HG03108 (cell line): ENCODE results near the gene MAGI1.

Experiments
- ATAC-seq: cut with Tn5 transposase; IDR thresholded peaks from one replicate; pipeline ENCODE4 v1.9.1; 2021; ENCODE audit warnings: moderate library complexity; ENCODE audit not compliant: unreplicated experiment

The MAGI1 gene

DNA sequence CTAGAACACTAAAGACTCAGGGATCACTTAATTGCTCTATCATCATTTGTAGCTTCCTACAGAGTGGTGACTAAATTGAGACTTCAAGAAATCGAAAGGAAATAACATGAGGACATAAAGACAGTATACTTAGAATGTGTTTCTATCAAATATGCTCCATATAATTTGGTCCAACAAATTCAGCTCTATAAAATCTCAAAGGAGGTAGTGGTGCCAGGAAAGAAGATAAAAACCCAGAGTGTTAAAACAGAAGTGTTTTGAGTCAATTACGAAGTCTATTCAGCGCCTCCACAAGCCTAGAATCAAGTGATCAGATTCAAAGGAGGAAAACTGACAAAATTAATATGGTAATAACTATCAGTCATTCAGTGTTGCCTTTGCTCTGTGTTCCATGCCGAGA lies 22.9 kb downstream of the MAGI1 start:
- no peak for ATAC-seq

GRCh38 chr3:66014651-66015050 lies 24.1 kb downstream of the MAGI1 start:
- no peak for ATAC-seq

GRCh38 chr3:66014056-66014455 lies 24.7 kb downstream of the MAGI1 start:
- ATAC-seq, result no peak

GRCh38 chr3:66012711-66013110 lies 26.0 kb downstream of the MAGI1 start:
- no peak for ATAC-seq

DNA sequence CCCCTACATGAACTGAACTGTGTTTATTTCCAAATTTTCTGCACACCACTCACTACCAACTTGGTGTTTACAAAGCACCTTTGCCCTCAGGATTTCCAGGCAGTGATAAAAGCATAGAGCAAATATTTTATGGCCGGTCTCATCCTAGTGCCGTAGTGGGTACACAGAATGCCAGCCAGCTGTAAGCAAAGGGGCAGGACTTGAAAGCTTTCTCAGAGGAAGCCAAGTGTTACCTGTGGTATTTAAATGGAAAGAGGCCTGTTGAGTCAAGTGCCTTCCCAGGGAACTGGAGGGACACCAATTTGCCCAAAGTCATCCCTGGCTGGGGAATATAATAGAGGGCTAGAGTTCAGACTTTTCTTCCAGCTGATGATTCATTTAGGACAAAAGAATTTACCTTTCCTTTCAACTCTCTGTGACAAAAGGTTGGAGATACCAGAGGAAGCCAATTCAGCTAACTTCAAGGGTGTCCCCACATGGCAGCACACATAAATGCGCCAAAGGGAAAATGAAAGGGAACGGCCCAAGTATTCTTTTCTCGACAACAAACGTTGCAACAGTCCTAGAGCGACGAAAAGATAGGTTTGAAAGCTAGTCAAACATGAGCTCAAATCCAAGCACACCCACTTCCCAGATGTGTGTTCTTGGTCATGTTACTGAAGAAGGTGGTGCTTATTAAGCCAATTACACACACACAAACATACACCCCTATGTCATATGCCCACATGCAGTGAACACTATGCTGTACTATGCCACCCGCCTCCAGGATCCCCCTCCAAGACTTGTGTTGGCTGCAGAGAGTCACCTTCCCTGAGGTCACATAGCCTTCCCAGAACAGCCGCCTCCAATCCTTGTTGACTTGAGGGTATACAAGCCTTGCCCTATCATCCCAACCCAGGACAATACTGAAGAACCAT lies 27.7 kb downstream of the MAGI1 start:
- no peak for ATAC-seq

DNA sequence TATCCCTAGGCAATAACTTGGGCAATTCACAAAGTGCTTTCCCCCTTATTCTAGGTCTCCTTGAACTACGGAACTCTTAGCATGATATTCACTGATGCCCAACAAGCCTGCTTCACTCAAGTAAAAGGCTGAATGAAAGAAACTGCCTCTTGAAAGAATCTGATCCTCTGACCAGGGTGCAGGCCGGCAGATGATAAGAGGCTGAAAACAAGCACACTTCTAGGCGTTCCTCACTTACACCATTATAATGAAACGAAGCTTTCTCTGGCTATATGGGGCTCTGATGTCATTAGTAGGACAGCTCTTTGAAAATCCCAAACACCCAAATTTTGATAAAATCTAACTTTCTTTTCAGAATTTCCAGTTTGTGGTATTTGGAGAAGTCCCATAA lies 28.4 kb downstream of the MAGI1 start:
- ATAC-seq, result no peak

GRCh38 chr3:66004244-66004643 lies 34.5 kb downstream of the MAGI1 start:
- ATAC-seq, result no peak

DNA sequence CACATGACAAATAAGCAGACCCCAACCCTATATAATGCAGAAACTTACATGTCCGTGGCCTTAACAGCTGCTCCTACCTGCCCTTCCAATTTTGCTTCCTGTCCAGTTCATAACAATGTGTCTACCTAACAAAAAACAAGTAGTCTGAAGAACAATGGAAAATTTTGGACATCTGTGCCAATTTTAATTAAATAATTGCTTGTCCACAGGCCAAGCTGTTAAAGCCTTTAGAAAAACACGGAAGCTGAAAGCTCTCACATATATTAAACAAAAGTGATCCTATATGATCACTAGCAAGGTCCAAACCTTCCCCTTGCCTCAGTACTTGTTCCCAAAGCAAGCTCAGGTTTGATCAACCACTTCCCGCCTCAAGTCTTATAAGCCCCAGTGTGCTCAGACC lies 37.1 kb downstream of the MAGI1 start:
- ATAC-seq, result no peak

DNA sequence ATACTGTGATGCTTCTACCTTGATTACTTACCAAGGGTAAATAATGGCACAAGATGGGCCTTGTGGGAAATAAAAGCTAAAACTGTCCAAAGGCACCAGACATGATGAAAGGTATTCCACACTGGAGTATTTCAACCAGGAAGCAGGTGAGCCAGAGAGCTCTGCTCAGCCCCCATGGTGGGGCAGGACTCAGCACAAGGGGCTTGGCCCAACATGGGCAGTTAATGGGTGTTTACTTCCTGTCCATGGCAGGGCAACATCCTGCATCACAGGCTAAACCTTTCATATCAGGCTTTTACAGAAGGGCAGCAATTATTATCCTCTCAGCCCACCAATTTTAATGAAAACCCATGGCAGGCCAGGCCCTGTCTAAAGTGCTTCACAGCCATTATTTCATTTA lies 38.2 kb downstream of the MAGI1 start:
- ATAC-seq, result no peak

DNA sequence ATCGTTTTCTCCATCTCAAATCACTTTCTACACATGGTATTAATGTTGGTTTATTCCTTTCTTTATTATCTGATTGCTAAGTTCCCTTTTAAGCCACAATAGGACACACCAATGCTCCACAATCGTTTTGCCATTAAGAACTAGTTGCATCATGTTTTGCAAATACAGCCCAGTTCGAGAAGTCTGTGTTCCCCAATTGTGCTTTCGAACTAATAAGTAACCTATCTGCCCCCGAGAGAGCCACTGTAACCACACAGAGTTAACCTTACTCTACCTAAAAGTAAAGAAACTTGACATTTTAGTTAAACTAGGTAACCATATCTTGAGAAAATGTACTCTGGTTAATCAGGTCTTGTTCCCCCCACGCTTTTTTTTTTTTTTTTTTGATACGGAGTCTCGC lies 39.1 kb downstream of the MAGI1 start:
- ATAC-seq, result no peak

- no peak for ATAC-seq
Observed at GRCh38 chr3:65996589-65996988, 42.1 kb downstream of the MAGI1 start.

DNA sequence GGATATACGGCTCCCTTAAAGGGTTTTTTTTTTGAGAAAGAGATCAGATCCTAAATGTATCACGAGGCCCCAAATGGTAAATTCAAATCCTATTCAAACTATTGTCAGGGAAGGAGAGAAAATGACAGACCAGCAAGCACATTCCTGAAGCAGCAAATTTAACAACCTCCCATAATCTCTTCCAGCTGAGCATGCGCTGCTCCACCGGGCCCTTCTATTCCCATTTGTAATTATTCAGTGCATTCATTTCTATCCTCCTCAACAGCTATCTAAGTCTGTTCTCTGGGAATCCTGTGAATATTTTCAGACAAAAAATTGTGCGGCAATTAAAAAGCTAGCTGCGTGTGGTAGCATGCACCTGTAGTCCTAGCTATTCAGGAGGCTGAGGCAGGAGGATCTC lies 43.2 kb downstream of the MAGI1 start:
- no peak for ATAC-seq

DNA sequence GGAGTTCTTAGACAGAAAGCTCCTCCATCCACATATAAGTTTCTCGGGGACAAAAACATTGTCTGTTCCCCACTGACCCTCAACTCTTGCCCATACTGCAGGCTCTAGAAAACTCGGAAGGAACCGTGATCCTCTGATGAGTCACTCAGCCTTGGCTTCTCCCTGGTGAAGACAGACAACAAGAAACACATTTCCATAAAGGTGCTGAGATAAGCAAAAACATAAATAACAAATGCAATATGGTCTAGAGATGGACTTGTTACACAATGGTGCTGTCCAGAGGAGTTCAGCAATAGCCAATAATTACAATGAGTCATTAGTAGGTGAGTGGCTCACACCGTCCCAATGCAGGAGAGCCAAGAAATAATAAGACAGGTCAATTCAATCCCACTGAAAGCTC lies 43.7 kb downstream of the MAGI1 start:
- ATAC-seq, result no peak

- no peak for ATAC-seq
Observed at GRCh38 chr3:65993134-65993900, 45.4 kb downstream of the MAGI1 start.

- ATAC-seq, result no peak
Observed at GRCh38 chr3:65992106-65992505, 46.6 kb downstream of the MAGI1 start.

DNA sequence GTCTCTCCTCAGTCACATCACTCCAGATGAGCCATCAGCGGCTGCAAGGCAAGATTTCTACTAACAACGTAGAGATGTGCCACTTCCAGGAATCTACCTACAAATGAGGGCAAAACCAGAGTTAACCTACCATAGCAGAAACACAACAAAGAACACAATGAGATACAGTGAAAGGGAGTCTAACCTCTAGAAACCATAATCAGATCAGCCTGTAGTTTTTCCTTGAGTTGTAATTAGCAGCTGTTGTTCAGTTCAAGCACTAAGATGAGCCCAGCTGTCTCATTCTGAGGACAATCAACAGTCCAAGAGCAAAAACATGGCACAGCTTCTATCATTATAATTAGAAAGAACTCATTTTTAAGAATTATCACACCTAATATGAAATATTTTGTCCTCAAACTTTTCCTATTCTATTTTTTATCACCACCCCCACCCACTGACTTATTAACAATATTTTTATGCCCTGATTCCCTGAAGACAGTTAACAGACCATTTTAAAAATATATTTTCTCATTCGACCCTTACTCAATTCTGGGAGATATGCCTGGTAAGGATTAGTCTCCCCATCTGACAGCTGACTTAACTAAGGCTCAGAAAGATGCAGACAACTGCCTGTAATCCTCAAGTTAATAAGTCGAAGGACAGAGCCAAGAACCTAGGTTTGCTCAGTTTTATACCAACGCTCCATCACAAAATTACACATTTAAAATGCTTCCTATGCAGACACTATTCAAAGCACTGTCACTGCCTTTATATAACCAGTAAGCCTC lies 50.1 kb downstream of the MAGI1 start:
- no peak for ATAC-seq

DNA sequence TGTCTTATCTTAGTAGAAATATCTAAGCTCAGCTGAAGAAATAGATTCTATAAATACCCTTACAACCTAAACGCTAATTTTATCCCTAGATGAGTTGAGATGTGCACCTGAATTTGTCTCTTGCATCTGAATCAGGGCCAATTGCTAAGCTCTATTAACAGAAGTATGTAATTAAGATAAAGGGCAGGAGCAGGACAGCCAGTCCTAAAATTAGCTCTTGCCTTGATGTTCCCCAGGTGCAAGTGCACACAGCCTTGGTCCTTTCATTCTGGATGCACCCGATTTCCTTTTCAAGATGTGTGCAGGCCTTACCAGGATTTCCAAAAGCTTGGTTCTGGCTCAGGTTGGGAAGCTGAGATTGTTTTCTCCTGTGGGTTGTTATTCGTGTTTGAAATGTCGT lies 52.4 kb downstream of the MAGI1 start:
- ATAC-seq, result no peak

DNA sequence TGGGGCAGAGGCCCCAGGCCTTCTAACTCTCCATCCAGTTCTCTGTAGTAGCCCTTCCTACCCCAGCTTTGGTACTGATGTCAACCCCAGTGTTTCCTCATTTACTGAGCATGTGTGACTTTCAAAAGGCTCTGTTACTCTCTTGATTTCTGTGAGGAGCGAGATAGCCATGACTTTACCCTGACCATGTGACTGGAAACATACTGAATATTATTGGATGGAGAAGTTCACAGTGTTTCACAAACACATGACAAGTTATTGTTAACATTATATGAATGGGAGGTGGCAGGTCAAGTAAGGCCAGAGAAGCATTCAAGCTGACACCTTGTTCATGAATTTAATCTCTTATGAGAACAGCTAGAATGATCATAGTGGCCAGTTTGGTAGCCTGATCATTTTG lies 53.7 kb downstream of the MAGI1 start:
- no peak for ATAC-seq

DNA sequence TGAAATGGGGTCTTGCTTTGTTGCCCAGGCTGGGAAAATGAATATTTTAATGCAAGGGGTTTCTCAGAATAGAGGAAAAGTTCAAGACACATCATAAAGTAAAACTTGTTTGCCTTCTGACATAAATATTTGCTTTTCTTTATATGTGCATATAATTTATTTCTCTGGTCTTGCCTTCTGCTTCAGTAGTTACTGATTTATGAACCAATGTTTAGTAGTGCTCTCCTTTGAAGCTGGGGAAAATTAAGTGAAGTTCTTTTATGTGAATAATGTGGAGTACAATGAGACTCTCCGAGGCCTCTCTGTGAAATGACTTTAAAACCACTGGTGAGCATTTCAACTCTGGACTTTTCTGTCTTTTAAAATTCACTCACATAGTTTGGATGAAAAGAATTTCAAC lies 55.6 kb downstream of the MAGI1 start:
- no peak for ATAC-seq

DNA sequence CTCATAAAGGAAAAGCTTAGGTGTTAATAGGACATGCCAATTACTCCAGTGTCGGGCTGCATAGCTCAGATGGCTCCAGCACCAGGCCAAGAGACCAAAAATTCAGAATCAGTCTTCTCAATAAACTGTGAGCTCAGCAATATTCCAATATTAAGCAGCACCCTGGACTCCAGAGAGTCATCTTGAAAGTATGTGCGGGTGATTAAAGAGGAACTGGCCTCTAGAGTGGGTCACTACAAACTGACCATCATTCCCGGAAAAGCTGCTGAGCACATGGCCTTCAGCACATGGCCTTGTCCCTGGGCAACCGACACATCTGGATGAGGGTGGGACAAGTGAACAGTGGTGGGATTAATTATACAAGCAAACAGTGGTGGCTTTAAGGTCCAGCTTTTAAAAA lies 59.0 kb downstream of the MAGI1 start:
- ATAC-seq, result no peak

GRCh38 chr3:65979162-65979561 lies 59.6 kb downstream of the MAGI1 start:
- ATAC-seq, result no peak

- ATAC-seq, result no peak
Observed at GRCh38 chr3:65978116-65978515, 60.6 kb downstream of the MAGI1 start.
